HG02642 (cell line): ENCODE results near the gene RNU6-1.

Experiments
- ATAC-seq: cut with Tn5 transposase; IDR thresholded peaks from one replicate; pipeline ENCODE4 v1.9.1; 2021; ENCODE audit warnings: mild to moderate bottlenecking; ENCODE audit not compliant: unreplicated experiment, poor library complexity

RNU6-1 gene

GRCh38 chr15:67823314-67824196 lies 16.3 kb downstream of the RNU6-1 start:
- no peak for ATAC-seq

GRCh38 chr15:67822537-67823313 lies 17.1 kb downstream of the RNU6-1 start:
- ATAC-seq, result no peak

GRCh38 chr15:67821784-67822440 lies 17.9 kb downstream of the RNU6-1 start:
- ATAC-seq, result no peak

GRCh38 chr15:67820992-67821783 lies 18.7 kb downstream of the RNU6-1 start:
- no peak for ATAC-seq

- ATAC-seq, result no peak
Observed at GRCh38 chr15:67820122-67820991, 19.5 kb downstream of the RNU6-1 start.

GRCh38 chr15:67819636-67820035 lies 20.2 kb downstream of the RNU6-1 start:
- ATAC-seq, result no peak

GRCh38 chr15:67818464-67818863 lies 21.4 kb downstream of the RNU6-1 start:
- ATAC-seq, result no peak

GRCh38 chr15:67816668-67817067 lies 23.2 kb downstream of the RNU6-1 start:
- no peak for ATAC-seq

- ATAC-seq, result no peak
Observed at GRCh38 chr15:67815036-67815592, 24.7 kb downstream of the RNU6-1 start.

GRCh38 chr15:67813104-67813634 lies 26.7 kb downstream of the RNU6-1 start:
- ATAC-seq, result no peak

- ATAC-seq, result no peak
Observed at GRCh38 chr15:67812241-67812644, 27.6 kb downstream of the RNU6-1 start.

GRCh38 chr15:67809866-67810265 lies 30.0 kb downstream of the RNU6-1 start:
- no peak for ATAC-seq

GRCh38 chr15:67809441-67809840 lies 30.4 kb downstream of the RNU6-1 start:
- no peak for ATAC-seq

- no peak for ATAC-seq
Observed at GRCh38 chr15:67808821-67809220, 31.0 kb downstream of the RNU6-1 start.

- no peak for ATAC-seq
Observed at GRCh38 chr15:67807836-67808235, 32.0 kb downstream of the RNU6-1 start.

- ATAC-seq, result no peak
Observed at GRCh38 chr15:67807141-67807540, 32.7 kb downstream of the RNU6-1 start.

GRCh38 chr15:67806536-67806935 lies 33.3 kb downstream of the RNU6-1 start:
- ATAC-seq, result no peak

GRCh38 chr15:67805666-67806516 lies 34.0 kb downstream of the RNU6-1 start:
- ATAC-seq, result no peak
